ENCODE data around the gene DAAM1. TPM values are rescaled to one million over a fixed set of nuclear protein-coding genes. Genes with fewer than 3 reads are reported as not detected.

Gene DAAM1
- total RNA-seq, 1 experiment from 2014 or later: 30.4 TPM

- ChIA-PET POLR2A (no interaction called here), CTCF (interaction anchor here (0.7 to 1.1 kb wide), 2 partner anchors 51 to 256 kb away, joined by 3 read pairs; no protein-coding TSS in a partner anchor)
- H3K9me3 Mint-ChIP-seq: peaks cover 3% of the 10 kb centered on the region
- no peak overlapping the region for H3K27ac Mint-ChIP-seq
- ATAC-seq (no peak), DNase-seq (ENCODE audit: low spot score) (no peak)
- TF ChIP-seq TCF7 (CRISPR knock-in tag; IDR thresholded peaks at IDR 0.05; ENCODE audit: low read depth): no peak
- H3K4me3 Mint-ChIP-seq: no peak overlapping the region
- H3K36me3 Mint-ChIP-seq: no peaks in the 10 kb centered on the region
- H3K27me3 Mint-ChIP-seq (ENCODE audit: low read depth): no peaks in the 10 kb centered on the region
- peaks cover 5% of the 10 kb centered on the region for H3K4me1 Mint-ChIP-seq
These were observed 189.0 kb downstream of the DAAM1 start for GRCh38 chr14:59377491-59377890.

- H3K27ac Mint-ChIP-seq: no peak overlapping the region
- no peak for DNase-seq (ENCODE audit: low spot score)
- ATAC-seq: no peak
- H3K4me3 Mint-ChIP-seq: no peak overlapping the region
- peaks cover 8% of the 10 kb centered on the region for H3K9me3 Mint-ChIP-seq
- POLR2A ChIA-PET: no interaction called here
- no peaks in the 10 kb centered on the region for H3K27me3 Mint-ChIP-seq (ENCODE audit: low read depth)
- no peak for TF ChIP-seq HMGA2 (CRISPR knock-in tag; IDR thresholded peaks at IDR 0.05)
- no peak for TF ChIP-seq ZNF671 (CRISPR knock-in tag; IDR thresholded peaks at IDR 0.05)
- TF ChIP-seq PRRX2 (CRISPR knock-in tag; IDR thresholded peaks at IDR 0.05): no peak
- no peak for TF ChIP-seq ZNF396 (CRISPR knock-in tag; IDR thresholded peaks at IDR 0.05; ENCODE audit: borderline replicate concordance)
- no peak for TF ChIP-seq SP1 (CRISPR knock-in tag; conservative IDR thresholded peaks at IDR 0.05)
- no peak for TF ChIP-seq ZSCAN18 (CRISPR knock-in tag; IDR thresholded peaks at IDR 0.05)
- no peak for TF ChIP-seq ZNF232 (CRISPR knock-in tag; IDR thresholded peaks at IDR 0.05)
- no peak for TF ChIP-seq IRF2 (CRISPR knock-in tag; IDR thresholded peaks at IDR 0.05; ENCODE audit: borderline replicate concordance, low read depth)
- TF ChIP-seq ZNF423 (CRISPR knock-in tag; IDR thresholded peaks at IDR 0.05): no peak
- no peak for TF ChIP-seq ZBTB43 (CRISPR knock-in tag; IDR thresholded peaks at IDR 0.05)
- no peak for TF ChIP-seq SOX15 (CRISPR knock-in tag; IDR thresholded peaks at IDR 0.05)
- no peak for TF ChIP-seq CREB1 (CRISPR knock-in tag; IDR thresholded peaks at IDR 0.05)
- no peak for TF ChIP-seq NR3C1 (CRISPR knock-in tag; conservative IDR thresholded peaks at IDR 0.05; ENCODE audit: low read depth)
- no peaks in the 10 kb centered on the region for H3K36me3 Mint-ChIP-seq
- H3K4me1 Mint-ChIP-seq: peaks cover 5% of the 10 kb centered on the region
- CTCF ChIA-PET: interaction anchor here (0.7 to 1.1 kb wide), 2 partner anchors 51 to 255 kb away, joined by 3 read pairs; no protein-coding TSS in a partner anchor
These were observed 189.6 kb downstream of the DAAM1 start for GRCh38 chr14:59377991-59378601.

GRCh38 chr14:59389936-59390335 lies 201.5 kb downstream of the DAAM1 start:
- no peak overlapping the region for H3K4me3 Mint-ChIP-seq
- no peak overlapping the region for H3K27ac Mint-ChIP-seq
- H3K4me1 Mint-ChIP-seq: peaks cover 1% of the 10 kb centered on the region
- POLR2A ChIA-PET: no interaction called here
- ATAC-seq (no peak), DNase-seq (ENCODE audit: low spot score) (no peak)
- no peaks in the 10 kb centered on the region for H3K36me3 Mint-ChIP-seq
- no peaks in the 10 kb centered on the region for H3K9me3 Mint-ChIP-seq
- CTCF ChIA-PET: no interaction called here
- peaks cover 3% of the 10 kb centered on the region; the same call in 1 of the 2 replicates for H3K27me3 Mint-ChIP-seq (ENCODE audit: low read depth)
- TF ChIP-seq ATF1 (CRISPR knock-in tag; IDR thresholded peaks at IDR 0.05): no peak
- TF ChIP-seq CREB1 (CRISPR knock-in tag; IDR thresholded peaks at IDR 0.05): no peak
- TF ChIP-seq ZMAT4 (CRISPR knock-in tag; IDR thresholded peaks at IDR 0.05): no peak
- TF ChIP-seq IRF1 (CRISPR knock-in tag; IDR thresholded peaks at IDR 0.05): no peak
- no peak for TF ChIP-seq MAX (CRISPR knock-in tag; IDR thresholded peaks at IDR 0.05)
- TF ChIP-seq ARID4B (CRISPR knock-in tag; IDR thresholded peaks at IDR 0.05; ENCODE audit: borderline replicate concordance): no peak
- no peak for TF ChIP-seq NFATC4 (CRISPR knock-in tag; IDR thresholded peaks at IDR 0.05)
- TF ChIP-seq ZNF121 (CRISPR knock-in tag; IDR thresholded peaks at IDR 0.05): no peak
- TF ChIP-seq USF2 (CRISPR knock-in tag; IDR thresholded peaks at IDR 0.05): no peak
- TF ChIP-seq GRHL2 (CRISPR knock-in tag; IDR thresholded peaks at IDR 0.05; ENCODE audit: insufficient replicate concordance, severe bottlenecking): no peak
- no peak for TF ChIP-seq CREM (CRISPR knock-in tag; IDR thresholded peaks at IDR 0.05)
